ENCODE results near the gene IGLL5. TPM values are rescaled to one million over a fixed set of nuclear protein-coding genes. Genes with fewer than 3 reads are reported as not detected.

IGLL5 gene
- total RNA-seq, 2 experiments from 2014 or later: not detected

DNA sequence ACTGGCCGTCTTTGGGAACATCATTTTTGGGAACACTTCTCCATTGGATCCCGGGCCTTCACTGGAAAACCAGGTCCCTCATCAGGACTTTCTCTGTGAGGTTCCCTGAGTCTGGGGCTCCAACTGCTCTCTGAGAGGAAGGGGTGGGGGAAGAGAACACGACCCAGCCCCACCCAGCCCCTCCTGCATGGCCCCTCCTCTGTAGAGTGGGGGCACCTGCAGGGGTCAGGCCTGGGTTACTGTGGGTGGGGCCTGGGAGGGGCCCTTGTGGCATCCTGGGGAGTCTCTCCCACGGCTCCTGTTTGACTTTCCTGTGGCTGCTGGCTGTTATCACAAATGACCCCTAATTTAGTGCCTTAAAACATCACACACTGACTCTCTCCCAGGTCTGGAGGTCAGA is 36.3 kb downstream of the IGLL5 start:
- TF ChIP-seq, protein P1, sequence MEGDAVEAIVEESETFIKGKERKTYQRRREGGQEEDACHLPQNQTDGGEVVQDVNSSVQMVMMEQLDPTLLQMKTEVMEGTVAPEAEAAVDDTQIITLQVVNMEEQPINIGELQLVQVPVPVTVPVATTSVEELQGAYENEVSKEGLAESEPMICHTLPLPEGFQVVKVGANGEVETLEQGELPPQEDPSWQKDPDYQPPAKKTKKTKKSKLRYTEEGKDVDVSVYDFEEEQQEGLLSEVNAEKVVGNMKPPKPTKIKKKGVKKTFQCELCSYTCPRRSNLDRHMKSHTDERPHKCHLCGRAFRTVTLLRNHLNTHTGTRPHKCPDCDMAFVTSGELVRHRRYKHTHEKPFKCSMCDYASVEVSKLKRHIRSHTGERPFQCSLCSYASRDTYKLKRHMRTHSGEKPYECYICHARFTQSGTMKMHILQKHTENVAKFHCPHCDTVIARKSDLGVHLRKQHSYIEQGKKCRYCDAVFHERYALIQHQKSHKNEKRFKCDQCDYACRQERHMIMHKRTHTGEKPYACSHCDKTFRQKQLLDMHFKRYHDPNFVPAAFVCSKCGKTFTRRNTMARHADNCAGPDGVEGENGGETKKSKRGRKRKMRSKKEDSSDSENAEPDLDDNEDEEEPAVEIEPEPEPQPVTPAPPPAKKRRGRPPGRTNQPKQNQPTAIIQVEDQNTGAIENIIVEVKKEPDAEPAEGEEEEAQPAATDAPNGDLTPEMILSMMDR (IDR thresholded peaks at IDR 0.05): no peak
- ChIA-PET CTCF (interaction anchor here (1.3 kb wide), 1 partner anchor 40 kb away, joined by 3 read pairs; no protein-coding TSS in a partner anchor), POLR2A (no interaction called here)
- ATAC-seq (no peak), DNase-seq (no peak)
- intact Hi-C loops (cut with micrococcal nuclease): no loop called here
- Mint-ChIP-seq H3K36me3 (ENCODE audit: low read depth) (no peaks in the 10 kb centered on the region), H3K4me1 (ENCODE audit: low read depth) (peaks cover 10% of the 10 kb centered on the region), H3K27me3 (no peaks in the 10 kb centered on the region), H3K4me3 (no peak overlapping the region), H3K9me3 (no peaks in the 10 kb centered on the region), H3K27ac (no peak overlapping the region)

GRCh38 chr22:22924369-22925145 is 36.9 kb downstream of the IGLL5 start:
- TF ChIP-seq, protein P1 (IDR thresholded peaks at IDR 0.05): no peak
- ATAC-seq (no peak), DNase-seq (no peak)
- Mint-ChIP-seq H3K4me1 (ENCODE audit: low read depth) (peaks cover 17% of the 10 kb centered on the region), H3K9me3 (no peaks in the 10 kb centered on the region), H3K27ac (no peak overlapping the region), H3K36me3 (ENCODE audit: low read depth) (no peaks in the 10 kb centered on the region), H3K4me3 (no peak overlapping the region), H3K27me3 (no peaks in the 10 kb centered on the region)
- ChIA-PET POLR2A (no interaction called here), CTCF (interaction anchor here (1.3 kb wide), 1 partner anchor 41 kb away, joined by 3 read pairs; no protein-coding TSS in a partner anchor)
- intact Hi-C loops (cut with micrococcal nuclease): no loop called here

- TF ChIP-seq, protein P1 (IDR thresholded peaks at IDR 0.05): no peak
- ATAC-seq (no peak), DNase-seq (no peak)
- H3K4me3 Mint-ChIP-seq: no peak overlapping the region
- H3K27ac Mint-ChIP-seq: no peak overlapping the region
- no peaks in the 10 kb centered on the region for H3K9me3 Mint-ChIP-seq
- no peaks in the 10 kb centered on the region for H3K27me3 Mint-ChIP-seq
- no peaks in the 10 kb centered on the region for H3K36me3 Mint-ChIP-seq (ENCODE audit: low read depth)
- ChIA-PET POLR2A (no interaction called here), CTCF (interaction anchor here (1.3 kb wide), 1 partner anchor 41 kb away, joined by 3 read pairs; no protein-coding TSS in a partner anchor)
- intact Hi-C loops (cut with micrococcal nuclease): no loop called here
- H3K4me1 Mint-ChIP-seq (ENCODE audit: low read depth): peaks cover 19% of the 10 kb centered on the region
These were observed 37.7 kb downstream of the IGLL5 start for GRCh38 chr22:22925146-22925804.

GRCh38 chr22:22925805-22926369 is 38.3 kb downstream of the IGLL5 start:
- no peak for ATAC-seq
- Mint-ChIP-seq H3K27ac (no peak overlapping the region), H3K27me3 (no peaks in the 10 kb centered on the region), H3K4me1 (ENCODE audit: low read depth) (peaks cover 19% of the 10 kb centered on the region), H3K9me3 (no peaks in the 10 kb centered on the region), H3K4me3 (no peak overlapping the region), H3K36me3 (ENCODE audit: low read depth) (no peaks in the 10 kb centered on the region)
- TF ChIP-seq, protein P1 (IDR thresholded peaks at IDR 0.05): no peak
- intact Hi-C loops (cut with micrococcal nuclease): no loop called here
- ChIA-PET POLR2A (no interaction called here), CTCF (no interaction called here)
- DNase-seq: no peak
